ENCODE data around the gene ARHGEF37. TPM values are rescaled to one million over a fixed set of nuclear protein-coding genes. Genes with fewer than 3 reads are reported as not detected.
"Not testable (repeated sequence)": the region's sequence is repeated elsewhere in the genome, so short reads cannot be mapped to it uniquely, and the experiment has no call there.

ARHGEF37 gene
- total RNA-seq, 2 experiments from 2014 or later, result 1.4 TPM; not detected in 1

DNA sequence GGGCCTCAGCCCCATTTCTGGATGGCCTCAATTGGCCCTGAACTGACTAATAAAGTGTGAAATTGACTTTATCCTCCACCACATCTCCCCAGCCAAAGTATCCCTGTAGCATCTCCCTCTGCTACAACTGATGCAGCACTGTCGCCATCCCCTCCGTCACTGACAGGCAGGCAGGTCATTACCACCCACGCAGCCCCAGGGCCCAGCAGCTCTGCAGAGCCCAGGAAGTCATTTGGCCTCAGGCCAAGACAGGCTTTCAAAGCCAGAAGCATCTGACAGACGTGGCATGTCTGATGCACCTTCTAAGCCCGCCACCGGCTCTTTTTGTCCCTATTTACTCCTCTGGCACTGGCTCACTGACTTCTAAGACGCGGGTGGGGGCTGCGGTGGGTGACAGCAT lies 65.3 kb downstream of the ARHGEF37 start:
- TF ChIP-seq EZH2phosphoT487 (IDR thresholded peaks at IDR 0.05; ENCODE audit: borderline replicate concordance, low read depth, low read length) (no peak), CTCF (conservative IDR thresholded peaks at IDR 0.05; ENCODE audit: low read length) (no peak)
- H3K36me3 ChIP-seq (ENCODE audit: insufficient read depth, low read length), result no peaks in the 10 kb centered on the region
- no peaks in the 10 kb centered on the region for H4K20me1 ChIP-seq (ENCODE audit: insufficient read depth, low read length)
- H3K9me2 ChIP-seq (ENCODE audit: insufficient read depth, low read length), result no peaks in the 10 kb centered on the region
- BruUV-seq (replicated peaks), result no TSS peak
- peak; percentile 83 for DNase-seq (ENCODE audit: low spot score)
- H3K79me2 ChIP-seq (ENCODE audit: insufficient read depth, low read depth, low read length), result no peaks in the 10 kb centered on the region
- ChIA-PET POLR2A (interaction anchor here (0.6 to 1.2 kb wide), 4 partner anchors 28 to 359 kb away, joined by 3 to 4 read pairs (median 3); no protein-coding TSS in a partner anchor), CTCF (ENCODE audit: unreplicated experiment) (interaction anchor here (0.6 to 1.2 kb wide), 2 partner anchors 84 to 152 kb away, joined by 3 read pairs; partner anchors contain the start of gene PPARGC1B)
- intact Hi-C loops (cut with micrococcal nuclease; ENCODE audit: unreplicated experiment), result loop anchor here (5.0 kb wide), 2 partner anchors 86 to 131 kb away; partner anchors contain the start of gene PPARGC1B
- peak overlapping the region; percentile 79 for H3K27ac ChIP-seq (ENCODE audit: low read depth, low read length, poor library complexity, severe bottlenecking)
- H3K4me2 ChIP-seq (ENCODE audit: low read length), result peak overlapping the region; percentile 60
- peaks cover 56% of the 10 kb centered on the region for H3K4me1 ChIP-seq (ENCODE audit: insufficient read depth, low read length, poor library complexity, severe bottlenecking)
- peak overlapping the region; percentile 10 for H3K4me3 ChIP-seq (ENCODE audit: low read depth, low read length, poor library complexity, severe bottlenecking)
- H3K9me3 ChIP-seq (ENCODE audit: low read length), result no peaks in the 10 kb centered on the region
- peak overlapping the region; percentile 70 for H2AFZ ChIP-seq (ENCODE audit: low read length)

GRCh38 chr5:149647334-149647733 lies 66.0 kb downstream of the ARHGEF37 start:
- H2AFZ ChIP-seq (ENCODE audit: low read length), result peak overlapping the region; percentile 70
- H3K9me3 ChIP-seq (ENCODE audit: low read length), result no peaks in the 10 kb centered on the region
- intact Hi-C loops (cut with micrococcal nuclease; ENCODE audit: unreplicated experiment), result loop anchor here (5.0 kb wide), 2 partner anchors 85 to 130 kb away; partner anchors contain the start of gene PPARGC1B
- H3K4me2 ChIP-seq (ENCODE audit: low read length), result peak overlapping the region; percentile 60
- CTCF ChIA-PET (ENCODE audit: unreplicated experiment), result no interaction called here
- no peaks in the 10 kb centered on the region for H3K79me2 ChIP-seq (ENCODE audit: insufficient read depth, low read depth, low read length)
- H4K20me1 ChIP-seq (ENCODE audit: insufficient read depth, low read length), result no peaks in the 10 kb centered on the region
- no TSS peak for BruUV-seq (replicated peaks)
- H3K36me3 ChIP-seq (ENCODE audit: insufficient read depth, low read length), result no peaks in the 10 kb centered on the region
- TF ChIP-seq CTCF (conservative IDR thresholded peaks at IDR 0.05; ENCODE audit: low read length) (no peak), EZH2phosphoT487 (IDR thresholded peaks at IDR 0.05; ENCODE audit: borderline replicate concordance, low read depth, low read length) (no peak)
- H3K4me1 ChIP-seq (ENCODE audit: insufficient read depth, low read length, poor library complexity, severe bottlenecking), result peaks cover 56% of the 10 kb centered on the region
- H3K9me2 ChIP-seq (ENCODE audit: insufficient read depth, low read length), result no peaks in the 10 kb centered on the region
- peak overlapping the region; percentile 79 for H3K27ac ChIP-seq (ENCODE audit: low read depth, low read length, poor library complexity, severe bottlenecking)
- H3K4me3 ChIP-seq (ENCODE audit: low read depth, low read length, poor library complexity, severe bottlenecking), result peak overlapping the region; percentile 10
- peak; percentile 18 for DNase-seq (ENCODE audit: low spot score)
- POLR2A ChIA-PET, result no interaction called here

GRCh38 chr5:149648464-149649393 lies 67.4 kb downstream of the ARHGEF37 start:
- not testable (repeated sequence) for H3K36me3 ChIP-seq (ENCODE audit: insufficient read depth, low read length); BruUV-seq (replicated peaks); H3K79me2 ChIP-seq (ENCODE audit: insufficient read depth, low read depth, low read length); H3K9me2 ChIP-seq (ENCODE audit: insufficient read depth, low read length); DNase-seq (ENCODE audit: low spot score); H4K20me1 ChIP-seq (ENCODE audit: insufficient read depth, low read length); H3K9me3 ChIP-seq (ENCODE audit: low read length)
- intact Hi-C loops (cut with micrococcal nuclease; ENCODE audit: unreplicated experiment), result loop anchor here (5.0 kb wide), 2 partner anchors 84 to 129 kb away; partner anchors contain the start of gene PPARGC1B
- peak overlapping the region; percentile 70; the same call in 1 of the 2 replicates for H2AFZ ChIP-seq (ENCODE audit: low read length)
- POLR2A ChIA-PET, result interaction anchor here (0.7 to 0.9 kb wide), 2 partner anchors 26 to 55 kb away, joined by 3 to 4 read pairs; no protein-coding TSS in a partner anchor
- H3K4me2 ChIP-seq (ENCODE audit: low read length), result peak overlapping the region; percentile 60
- H3K27ac ChIP-seq (ENCODE audit: low read depth, low read length, poor library complexity, severe bottlenecking), result peak overlapping the region; percentile 79
- peaks cover 62% of the 10 kb centered on the region for H3K4me1 ChIP-seq (ENCODE audit: insufficient read depth, low read length, poor library complexity, severe bottlenecking)
- peak overlapping the region; percentile 10 for H3K4me3 ChIP-seq (ENCODE audit: low read depth, low read length, poor library complexity, severe bottlenecking)
- CTCF ChIA-PET (ENCODE audit: unreplicated experiment), result interaction anchor here (0.6 kb wide), 1 partner anchor 1563 kb away, joined by 3 read pairs; no protein-coding TSS in a partner anchor

- H2AFZ ChIP-seq (ENCODE audit: low read length); H3K27ac ChIP-seq (ENCODE audit: low read depth, low read length, poor library complexity, severe bottlenecking); BruUV-seq (replicated peaks); H3K79me2 ChIP-seq (ENCODE audit: insufficient read depth, low read depth, low read length); DNase-seq (ENCODE audit: low spot score); POLR2A ChIA-PET; H3K9me2 ChIP-seq (ENCODE audit: insufficient read depth, low read length); H4K20me1 ChIP-seq (ENCODE audit: insufficient read depth, low read length); CTCF ChIA-PET (ENCODE audit: unreplicated experiment); H3K4me2 ChIP-seq (ENCODE audit: low read length); H3K4me3 ChIP-seq (ENCODE audit: low read depth, low read length, poor library complexity, severe bottlenecking); H3K36me3 ChIP-seq (ENCODE audit: insufficient read depth, low read length); H3K9me3 ChIP-seq (ENCODE audit: low read length): not testable (repeated sequence)
- intact Hi-C loops (cut with micrococcal nuclease; ENCODE audit: unreplicated experiment), result loop anchor here (5.0 kb wide), 2 partner anchors 83 to 128 kb away; partner anchors contain the start of gene PPARGC1B
- H3K4me1 ChIP-seq (ENCODE audit: insufficient read depth, low read length, poor library complexity, severe bottlenecking), result peaks cover 62% of the 10 kb centered on the region
Measured at GRCh38 chr5:149649730-149650129, 68.4 kb downstream of the ARHGEF37 start.

Data from OCI-LY7 (cell line).